ENCODE measurements around the gene RTN4. TPM values are rescaled to one million over a fixed set of nuclear protein-coding genes. Genes with fewer than 3 reads are reported as not detected.

The RTN4 gene
- total and polyA plus RNA-seq, 8 donors = 181 to 373 (median 200) TPM

- DNase-seq = no peak
Observed at GRCh38 chr2:54950811-54951210, 99.4 kb downstream of the RTN4 start.

GRCh38 chr2:54949431-54949830, 100.8 kb downstream of the RTN4 start:
- no peak for DNase-seq
- H3K9me3 ChIP-seq = no peaks in the 10 kb centered on the region
- H3K36me3 ChIP-seq = no peaks in the 10 kb centered on the region
- no peak for ATAC-seq
- no peak for TF ChIP-seq CTCF (IDR thresholded peaks at IDR 0.05)
- no peaks in the 10 kb centered on the region for H3K4me1 ChIP-seq
- intact Hi-C loops (cut with DNase I) = no loop called here
- no peak overlapping the region for H3K27ac ChIP-seq
- H3K27me3 ChIP-seq = no peaks in the 10 kb centered on the region
- H3K4me3 ChIP-seq = no peak overlapping the region

More at GRCh38 chr2:54950811-54951210, 99.4 kb downstream of the RTN4 start:
- no peaks in the 10 kb centered on the region for H3K36me3 ChIP-seq
- no peak overlapping the region for H3K27ac ChIP-seq
- ATAC-seq = no peak
- peaks cover 0 to 7% of the 10 kb centered on the region in 2 donors for H3K4me1 ChIP-seq
- H3K9me3 ChIP-seq = no peaks in the 10 kb centered on the region
- H3K27me3 ChIP-seq = no peaks in the 10 kb centered on the region
- intact Hi-C loops (cut with DNase I) = no loop called here
- TF ChIP-seq CTCF (IDR thresholded peaks at IDR 0.05) = no peak
- no peak overlapping the region for H3K4me3 ChIP-seq

- H3K36me3 ChIP-seq = no peaks in the 10 kb centered on the region
- intact Hi-C loops (cut with DNase I) = no loop called here
- H3K4me1 ChIP-seq = no peaks in the 10 kb centered on the region
- H3K9me3 ChIP-seq = no peaks in the 10 kb centered on the region
- ATAC-seq = no peak
- no peak for TF ChIP-seq CTCF (IDR thresholded peaks at IDR 0.05)
- no peak overlapping the region for H3K4me3 ChIP-seq
- no peak for DNase-seq
- H3K27me3 ChIP-seq = no peaks in the 10 kb centered on the region
- no peak overlapping the region for H3K27ac ChIP-seq
Observed at GRCh38 chr2:54948120-54948519, 102.1 kb downstream of the RTN4 start.

GRCh38 chr2:54947646-54948045, 102.6 kb downstream of the RTN4 start:
- TF ChIP-seq CTCF (IDR thresholded peaks at IDR 0.05) = no peak
- no peak for DNase-seq
- Histone ChIP-seq H3K27ac (no peak overlapping the region), H3K27me3 (no peaks in the 10 kb centered on the region), H3K4me3 (no peak overlapping the region), H3K4me1 (no peaks in the 10 kb centered on the region), H3K9me3 (no peaks in the 10 kb centered on the region), H3K36me3 (no peaks in the 10 kb centered on the region)
- no peak for ATAC-seq
- intact Hi-C loops (cut with DNase I) = no loop called here

- Histone ChIP-seq H3K27ac (no peak overlapping the region), H3K9me3 (no peaks in the 10 kb centered on the region), H3K4me1 (no peaks in the 10 kb centered on the region), H3K27me3 (no peaks in the 10 kb centered on the region), H3K4me3 (no peak overlapping the region), H3K36me3 (no peaks in the 10 kb centered on the region)
- intact Hi-C loops (cut with DNase I) = no loop called here
- DNase-seq (no peak), ATAC-seq (no peak)
- TF ChIP-seq CTCF (IDR thresholded peaks at IDR 0.05) = no peak
Observed at GRCh38 chr2:54947136-54947535, 103.1 kb downstream of the RTN4 start.

Measured in left lung (tissue), 10 donors.